DMS79 treated with DMSO at 0.1 percent for 48 hours (cell line): Measurements from ENCODE around the gene AVL9.
"Not testable (repeated sequence)": the region's sequence is repeated elsewhere in the genome, so short reads cannot be mapped to it uniquely, and the experiment has no call there.

Experiments used
- DNase-seq: peaks from one replicate; lab custom pipeline; 2025; lab: John Stamatoyannopoulos, UW

Gene AVL9

DNA sequence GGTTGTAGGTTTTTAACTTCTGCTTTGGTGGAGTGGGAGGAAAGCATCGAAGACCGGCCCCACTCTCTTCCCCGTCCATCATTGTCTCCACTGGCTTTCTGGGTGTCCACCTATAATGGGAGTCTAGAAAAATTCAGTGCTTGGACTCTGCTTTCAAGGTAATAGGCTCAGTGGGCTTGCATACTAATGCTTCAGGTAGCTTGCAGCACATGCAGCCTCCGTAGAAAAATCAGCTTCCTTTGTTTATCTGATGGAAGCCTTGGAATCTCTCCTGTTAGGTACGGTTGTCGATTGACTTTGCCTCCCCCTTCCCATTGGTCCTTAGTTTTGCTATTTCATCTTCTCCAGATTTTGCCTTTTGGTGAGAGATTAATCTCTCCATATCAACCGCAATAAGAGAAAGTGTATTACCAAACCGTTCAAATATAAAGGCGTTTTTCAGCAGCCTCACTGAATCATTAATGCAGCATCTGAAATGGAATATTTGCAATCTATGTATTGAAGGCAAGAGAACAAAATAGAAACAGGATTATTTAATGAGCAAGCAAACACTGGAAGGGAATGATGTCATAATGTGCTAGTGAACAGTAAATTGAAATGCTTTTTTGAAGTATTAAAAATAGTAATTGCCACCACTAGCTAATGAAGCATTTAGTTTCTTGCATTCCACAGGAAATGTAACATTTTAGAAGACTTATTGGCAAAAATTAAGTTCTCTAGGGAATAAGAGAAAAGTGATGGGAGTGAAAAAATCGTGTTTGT lies 944 bp downstream of the AVL9 start:
- peak; percentile 69 for DNase-seq

DNA sequence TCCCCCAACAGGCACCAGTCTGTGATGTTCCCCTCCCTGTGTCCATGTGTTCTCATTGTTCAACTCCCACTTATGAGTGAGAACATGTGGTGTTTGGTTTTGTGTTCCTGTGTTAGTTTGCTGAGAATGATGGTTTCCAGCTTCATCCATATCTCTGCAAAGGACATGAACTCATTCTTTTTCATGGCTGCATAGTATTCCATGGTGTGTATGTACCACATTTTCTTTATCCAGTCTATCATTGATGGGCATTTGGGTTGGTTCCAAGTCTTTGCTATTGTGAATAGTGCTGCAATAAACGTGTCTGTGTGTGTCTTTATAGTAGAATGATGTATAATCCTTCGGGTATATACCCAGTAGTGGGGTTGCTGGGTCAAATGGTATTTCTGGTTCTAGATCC lies 4.5 kb downstream of the AVL9 start:
- DNase-seq = not testable (repeated sequence)

DNA sequence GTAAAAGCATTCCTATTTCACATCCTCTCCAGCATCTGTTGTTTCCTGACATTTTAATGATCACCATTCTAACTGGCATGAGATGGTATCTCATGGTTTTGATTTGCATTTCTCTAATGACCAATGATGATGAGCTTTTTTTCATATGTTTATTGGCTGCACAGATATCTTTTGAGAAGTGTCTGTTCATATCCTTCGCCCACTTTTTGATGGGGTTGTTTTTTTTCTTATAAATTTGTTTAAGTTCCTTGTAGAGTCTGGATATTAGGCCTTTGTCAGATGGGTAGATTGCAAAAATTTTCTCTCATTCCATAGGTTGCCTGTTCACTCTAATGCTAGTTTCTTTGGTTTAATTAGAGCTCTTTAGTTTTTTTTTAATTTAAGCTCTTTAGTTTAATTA lies 4.9 kb downstream of the AVL9 start:
- not testable (repeated sequence) for DNase-seq

DNA sequence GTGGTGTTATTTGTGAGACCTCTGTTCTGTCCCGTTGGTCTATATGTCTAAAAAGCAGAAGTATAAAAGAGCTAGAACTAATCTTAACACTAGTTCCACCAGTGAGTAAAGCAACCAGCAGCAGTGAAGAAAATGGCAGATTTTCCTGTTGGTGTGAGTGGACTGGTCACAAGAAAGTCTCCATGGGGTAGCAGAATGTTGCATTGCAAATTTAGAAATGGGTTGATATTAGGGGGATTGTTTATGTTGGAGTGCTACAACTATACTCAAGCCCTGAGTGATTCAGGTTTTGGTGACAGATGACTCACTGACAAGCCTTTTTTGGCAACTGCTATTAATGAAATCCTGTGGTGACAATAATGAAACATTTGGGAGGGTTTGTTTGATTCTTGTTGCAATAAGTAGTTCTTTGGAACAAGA lies 5.6 kb downstream of the AVL9 start:
- DNase-seq = no peak

DNA sequence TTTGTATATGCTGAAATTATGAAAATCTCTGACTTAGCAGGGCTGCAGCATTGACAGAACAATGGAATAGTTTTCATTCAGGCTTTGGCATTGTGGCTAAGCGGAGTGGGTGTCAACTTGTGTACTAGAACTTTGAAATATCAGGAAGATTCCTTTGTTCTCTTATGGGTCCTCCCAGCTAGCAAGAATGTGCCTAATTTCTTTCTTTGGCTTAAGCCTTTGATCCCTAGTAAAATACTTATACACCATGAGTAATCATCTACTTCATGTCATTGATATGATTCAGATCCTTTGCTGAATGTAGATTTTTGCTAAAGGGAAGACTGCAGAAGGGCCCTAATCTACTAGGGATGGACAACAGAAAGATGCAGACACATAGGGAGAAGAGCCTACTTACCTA lies 6.2 kb downstream of the AVL9 start:
- DNase-seq = no peak

DNA sequence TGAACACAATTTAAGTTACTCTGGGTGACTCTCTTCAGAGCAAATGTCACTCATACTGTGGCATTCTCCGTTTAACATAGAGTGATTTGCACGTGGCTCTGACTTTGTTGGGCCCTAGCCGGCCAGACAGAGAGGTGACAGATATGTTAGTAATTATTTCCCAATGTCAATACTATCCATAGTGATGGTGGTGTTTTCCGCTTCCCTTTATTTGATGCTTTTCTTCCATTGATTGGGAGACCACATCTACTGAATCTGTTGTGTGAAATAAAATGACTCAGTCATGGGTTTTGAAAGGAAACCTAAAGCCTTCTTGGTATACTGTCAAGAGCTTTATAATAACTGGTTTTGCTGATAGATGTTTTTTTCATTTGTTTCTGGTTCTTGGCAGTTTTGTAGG lies 7.4 kb downstream of the AVL9 start:
- no peak for DNase-seq

DNA sequence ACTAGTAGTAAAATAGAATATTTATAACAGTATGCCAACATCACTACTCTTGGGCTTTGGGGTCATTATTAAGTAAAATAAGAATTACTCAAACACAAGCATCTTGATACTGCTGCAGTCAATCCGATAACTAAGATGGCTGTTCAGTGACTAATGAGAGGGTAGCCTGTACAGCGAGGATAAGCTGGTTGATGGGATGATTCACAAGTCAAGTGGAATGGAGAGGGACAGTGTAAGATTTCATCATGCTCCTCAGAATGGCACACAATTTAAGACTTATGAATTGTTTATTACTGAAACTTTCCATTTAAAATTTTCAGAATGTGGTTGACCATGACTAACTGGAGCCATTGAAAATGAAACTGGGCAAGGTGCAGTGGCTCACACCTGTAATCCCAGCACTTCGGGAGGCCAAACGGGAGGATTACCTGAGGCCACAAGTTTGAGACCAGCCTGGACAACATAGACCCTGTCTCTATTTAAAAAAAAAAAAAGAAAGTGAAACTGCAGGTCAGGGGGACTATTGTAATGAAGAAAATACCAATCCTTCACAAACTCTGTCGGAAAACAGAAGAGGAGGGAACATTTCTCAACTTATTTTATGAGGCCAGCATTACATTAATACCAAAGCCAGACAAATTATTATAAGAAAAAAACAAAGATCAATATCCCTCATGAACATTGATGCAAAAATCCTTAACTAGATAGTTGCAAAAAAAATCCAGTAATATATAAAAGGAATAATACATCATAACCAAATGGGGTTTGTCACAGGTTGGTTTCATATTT lies 11.2 kb downstream of the AVL9 start:
- DNase-seq = no peak

DNA sequence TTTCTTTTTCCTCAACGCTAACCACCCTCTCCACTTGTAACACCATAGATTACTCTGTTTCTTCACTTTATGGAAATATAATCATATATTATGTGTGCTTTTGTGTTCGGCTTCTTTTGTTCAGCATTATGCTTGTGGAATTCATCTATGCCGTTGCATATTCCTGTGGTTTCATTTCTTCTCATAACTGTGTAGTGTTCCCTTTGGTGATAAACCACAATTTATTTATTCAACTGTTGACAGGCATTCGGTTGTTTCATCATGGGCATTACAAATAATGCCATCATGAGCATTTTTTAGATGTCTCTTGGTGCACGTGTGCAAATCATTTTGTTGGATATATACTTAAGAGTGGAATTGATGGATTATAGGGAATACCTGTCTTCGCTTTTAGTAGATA lies 12.1 kb downstream of the AVL9 start:
- DNase-seq = no peak

DNA sequence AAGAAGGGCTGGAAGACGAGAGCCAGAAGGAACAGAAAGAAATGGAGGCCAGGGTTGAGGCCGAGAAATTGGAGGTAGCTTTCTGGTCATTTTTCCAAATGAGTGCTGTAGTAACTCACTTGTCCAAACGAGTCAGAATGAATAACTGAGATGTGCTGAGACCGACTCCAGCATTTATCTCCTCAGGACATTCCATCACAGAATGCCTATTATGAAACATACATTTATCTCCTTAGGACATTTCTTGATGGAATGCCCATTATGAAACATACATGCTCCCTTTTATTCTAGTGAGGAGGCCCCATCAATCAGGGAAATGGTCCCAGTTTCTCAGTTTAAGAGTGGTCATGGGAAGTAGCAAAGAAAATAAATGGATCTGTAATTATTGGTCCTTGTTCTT lies 16.5 kb downstream of the AVL9 start:
- DNase-seq = no peak

DNA sequence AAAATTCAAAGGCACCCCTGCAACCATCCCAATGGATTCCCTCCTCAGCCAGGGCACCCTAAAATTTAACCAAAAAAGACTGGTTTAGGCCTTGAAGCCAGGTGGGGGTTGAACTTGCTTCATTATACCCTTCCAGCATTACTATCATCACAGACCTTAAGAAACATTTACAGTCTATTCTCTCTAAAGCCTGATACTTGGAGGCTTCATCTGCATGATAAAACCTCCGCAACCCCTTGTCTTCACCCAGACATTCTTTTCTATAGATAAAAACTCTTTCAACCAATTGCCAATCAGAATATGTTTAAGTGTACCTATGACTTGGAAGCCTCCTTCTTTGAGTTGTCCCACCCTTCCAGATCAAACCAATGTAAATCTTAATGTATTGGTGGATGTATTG lies 17.9 kb downstream of the AVL9 start:
- no peak for DNase-seq

DNA sequence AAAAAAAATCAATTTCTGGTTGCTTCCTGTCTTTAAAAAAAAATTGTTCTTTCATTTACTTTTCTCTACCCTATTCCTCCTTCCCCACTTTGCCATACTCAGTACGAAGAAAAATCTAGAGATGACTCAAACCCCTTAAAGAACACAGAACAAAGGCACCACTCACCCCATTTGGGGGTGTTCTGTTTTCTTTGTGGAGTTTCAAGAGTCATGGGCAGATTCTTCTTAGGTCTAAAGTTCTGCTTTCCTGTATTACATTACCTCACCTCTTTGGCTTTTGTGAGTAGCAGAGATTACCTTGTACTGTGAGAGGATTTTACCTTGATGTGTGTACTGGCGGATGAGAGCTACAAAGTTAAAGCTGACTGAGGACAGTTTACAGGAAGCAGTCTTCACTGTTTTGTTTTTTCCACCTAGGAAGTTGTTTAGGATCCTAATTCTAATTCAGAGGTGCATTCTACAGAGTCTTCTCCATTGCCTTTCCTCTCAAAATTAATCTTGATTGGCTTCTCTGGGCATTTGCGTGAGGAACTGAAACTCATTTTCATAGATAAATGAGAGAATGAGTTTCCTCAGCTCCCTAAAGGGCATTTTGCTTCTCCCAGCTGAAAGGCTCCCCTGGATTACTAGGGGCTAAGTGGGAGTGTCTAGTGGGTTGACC lies 20.7 kb downstream of the AVL9 start:
- no peak for DNase-seq

DNA sequence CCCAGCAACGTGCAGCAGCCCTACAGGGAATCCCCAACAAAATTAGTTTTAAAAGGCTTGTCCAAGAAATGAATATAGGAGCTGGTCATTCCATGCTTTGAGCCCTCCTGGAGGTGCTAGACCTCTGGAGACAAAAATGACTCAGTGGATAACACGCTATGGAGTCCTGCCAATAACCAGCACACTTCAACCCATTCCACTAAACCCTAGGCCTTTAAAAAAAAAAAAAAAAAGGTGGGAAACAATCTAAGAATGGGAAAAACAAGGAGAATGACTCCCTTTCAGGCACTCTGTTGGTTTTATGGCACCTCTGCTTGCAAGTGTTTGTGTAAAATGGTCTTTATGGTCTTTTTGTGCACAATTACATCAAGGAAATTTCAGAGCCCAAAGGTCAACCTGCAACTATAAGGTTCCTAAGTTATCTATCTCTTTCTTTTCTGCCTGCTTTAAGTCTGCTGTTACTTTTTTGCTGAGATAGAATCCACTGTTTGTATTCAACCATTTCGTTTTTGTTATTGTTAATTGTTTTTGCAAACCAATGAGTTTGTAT lies 21.3 kb downstream of the AVL9 start:
- no peak for DNase-seq

DNA sequence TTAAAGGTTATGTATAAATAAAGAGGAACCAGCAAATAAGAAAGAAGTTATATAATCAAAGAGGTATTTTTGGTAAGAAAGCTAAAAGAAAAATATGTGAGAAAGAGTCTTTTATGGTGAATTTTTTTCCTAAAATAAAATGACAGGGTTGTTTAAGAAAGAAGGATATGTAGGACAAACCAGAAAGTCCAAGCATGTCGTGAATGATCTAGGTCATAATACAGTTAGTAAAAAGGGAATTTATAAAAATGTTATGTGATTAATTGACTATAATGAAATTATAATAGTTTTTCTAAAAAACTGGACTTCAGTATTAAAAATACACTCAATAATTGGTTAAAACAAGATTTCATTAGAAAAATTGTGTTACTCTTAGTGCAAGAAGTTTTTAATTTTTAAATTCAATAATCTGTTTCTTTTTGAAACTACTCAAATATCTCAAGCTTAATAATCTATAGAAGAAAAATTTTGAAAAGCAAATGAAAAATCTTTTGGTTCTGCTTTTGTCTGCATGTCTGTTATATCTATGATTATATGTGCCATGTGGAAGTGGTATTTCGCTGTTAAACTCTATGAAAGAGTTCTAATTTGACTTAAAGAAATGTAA lies 23.3 kb downstream of the AVL9 start:
- DNase-seq = no peak

DNA sequence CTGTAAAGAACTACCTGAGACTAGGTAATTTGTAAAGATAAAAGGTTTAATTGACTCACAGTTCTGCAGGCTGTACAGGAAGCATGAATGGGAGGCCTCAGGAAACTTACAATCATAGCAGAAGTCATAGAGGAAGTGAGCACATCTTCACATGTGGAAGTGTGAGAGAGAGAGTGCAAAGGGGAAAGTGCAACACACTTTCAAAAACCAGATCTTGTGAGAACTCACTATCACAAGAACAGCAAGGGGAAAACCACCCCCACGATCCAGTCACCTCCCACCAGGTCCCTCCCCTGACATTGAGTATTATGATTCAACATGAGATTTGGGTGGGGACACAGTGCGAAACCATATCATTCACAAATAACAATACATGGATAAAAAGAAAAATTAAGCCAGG lies 24.5 kb downstream of the AVL9 start:
- no peak for DNase-seq

DNA sequence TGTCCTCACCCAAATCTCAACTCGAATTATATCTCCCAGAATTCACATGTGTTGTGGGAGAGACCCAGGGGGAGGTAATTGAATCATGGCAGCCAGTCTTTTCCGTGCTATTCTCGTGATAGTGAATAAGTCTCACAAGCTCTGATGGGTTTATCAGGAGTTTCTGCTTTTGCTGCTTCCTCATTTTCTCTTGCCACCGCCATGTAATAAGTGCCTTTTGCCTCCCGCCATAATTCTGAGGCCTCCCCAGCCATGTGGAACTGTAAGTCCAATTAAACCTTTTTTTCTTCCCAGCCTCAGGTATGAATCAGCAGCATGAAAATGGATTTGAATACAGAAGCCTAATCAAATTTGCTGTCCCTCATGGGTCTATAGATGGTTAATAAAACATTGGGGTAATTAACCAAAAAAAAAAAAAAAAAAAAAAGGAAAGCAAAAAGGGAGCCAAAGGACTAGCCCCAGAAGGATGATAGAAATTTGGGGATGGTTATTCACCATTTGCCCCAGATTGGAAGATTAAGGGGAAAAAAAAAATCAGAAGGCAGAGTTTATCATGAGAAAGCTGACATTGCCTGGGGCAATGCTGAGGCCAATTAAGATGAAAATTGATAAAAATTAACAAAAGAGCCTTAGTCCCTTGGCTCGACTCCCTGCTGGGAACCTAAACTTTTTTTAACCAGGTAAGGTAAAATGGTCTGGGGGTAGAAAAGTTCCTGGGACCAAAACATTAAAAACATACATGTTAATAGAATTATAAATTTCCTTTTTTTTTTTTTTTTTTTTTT lies 27.6 kb downstream of the AVL9 start:
- no peak for DNase-seq

DNA sequence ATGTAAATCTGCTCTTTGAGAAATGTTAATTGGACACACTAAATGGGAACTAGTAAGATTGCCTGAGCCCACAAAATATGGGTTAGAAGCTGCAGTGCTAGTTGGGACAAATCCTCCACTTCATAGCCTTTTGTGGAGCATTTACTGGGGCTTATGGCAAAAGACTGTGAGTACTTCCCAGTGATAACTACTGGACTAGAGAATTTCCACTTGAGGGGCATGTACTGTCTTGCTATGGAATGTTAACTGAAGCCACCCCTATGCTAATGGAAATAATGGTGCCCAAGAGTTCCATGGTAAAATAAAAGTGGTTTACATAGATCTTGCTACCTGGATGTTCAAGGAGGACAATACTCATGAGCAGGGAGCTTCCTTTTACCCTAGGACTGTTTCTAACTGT lies 29.3 kb downstream of the AVL9 start:
- no peak for DNase-seq

DNA sequence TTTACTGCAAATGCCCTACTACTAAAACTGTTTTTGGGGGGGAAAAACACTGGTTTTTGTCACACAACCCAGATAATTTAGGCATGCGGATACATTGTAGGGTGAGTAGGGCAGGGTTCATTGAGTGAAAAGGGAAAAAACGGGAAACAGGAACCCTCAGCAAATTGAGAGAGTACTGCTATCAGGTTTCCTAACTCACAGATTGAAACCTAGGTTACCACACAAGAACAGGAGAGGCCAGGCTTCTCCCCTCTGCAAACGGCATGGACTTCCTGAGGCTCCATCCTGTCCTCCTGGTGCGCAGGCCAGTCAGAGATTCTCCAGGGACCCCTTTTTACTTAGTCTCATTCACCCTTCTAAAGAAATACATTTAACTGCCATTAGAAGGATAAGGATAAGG lies 30.6 kb downstream of the AVL9 start:
- DNase-seq = no peak

DNA sequence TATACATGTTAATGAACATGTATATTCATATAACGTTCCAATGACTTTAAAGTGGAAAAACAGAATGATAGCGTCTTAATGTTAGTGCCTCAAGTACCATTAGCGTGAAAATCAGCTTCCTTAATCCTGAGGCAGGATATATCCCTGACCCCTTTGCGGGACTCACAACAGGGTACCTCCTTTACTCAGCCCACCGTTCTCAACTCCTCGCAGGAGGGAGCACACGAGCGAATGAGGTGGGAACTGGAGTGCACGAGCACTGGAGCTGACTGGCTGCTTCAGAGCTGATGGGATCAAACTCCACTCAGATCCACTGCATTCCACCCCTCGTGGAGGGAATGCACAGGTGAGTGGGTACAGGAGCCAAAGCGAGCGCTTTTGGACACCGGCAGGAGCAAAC lies 36.1 kb downstream of the AVL9 start:
- DNase-seq = no peak

DNA sequence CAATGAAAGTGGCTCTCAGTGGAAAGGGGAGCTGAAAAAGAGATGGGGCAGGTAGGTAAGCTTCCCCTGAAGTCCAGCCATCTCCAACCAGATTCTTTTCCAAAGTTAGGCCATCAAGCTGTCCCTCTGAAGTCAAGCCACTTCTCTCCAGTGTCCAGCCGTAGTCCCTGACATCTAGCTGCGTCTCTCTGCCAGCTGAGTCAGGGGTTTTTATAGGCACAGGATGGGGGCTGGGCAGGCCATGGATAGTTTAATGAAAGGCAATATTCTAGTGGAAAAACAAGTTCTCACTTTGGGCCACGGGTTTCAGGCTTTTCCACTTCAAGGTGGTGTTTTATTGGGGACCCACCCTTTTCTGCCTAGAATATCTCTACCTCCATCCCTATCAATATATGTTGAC lies 36.8 kb downstream of the AVL9 start:
- no peak for DNase-seq

DNA sequence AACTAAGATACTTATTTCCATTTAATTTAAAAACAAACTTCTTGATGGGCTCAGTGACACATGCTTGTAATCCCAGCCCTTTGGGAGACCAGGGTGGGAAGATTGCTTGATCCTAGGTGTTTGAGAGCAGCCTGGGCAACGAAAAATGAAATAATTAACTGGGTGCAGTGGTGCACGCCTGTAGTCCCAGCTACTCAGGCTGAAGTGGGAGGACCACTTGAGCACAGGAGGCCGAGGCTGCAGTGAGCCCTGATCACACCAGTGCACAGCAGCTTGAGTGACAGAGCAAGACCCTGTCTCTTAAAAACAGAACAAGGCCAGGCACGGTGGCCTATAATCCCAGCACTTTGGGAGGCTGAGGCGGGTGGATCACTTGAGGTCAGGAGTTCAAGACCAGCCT lies 37.4 kb downstream of the AVL9 start:
- DNase-seq = peak; percentile 57

DNA sequence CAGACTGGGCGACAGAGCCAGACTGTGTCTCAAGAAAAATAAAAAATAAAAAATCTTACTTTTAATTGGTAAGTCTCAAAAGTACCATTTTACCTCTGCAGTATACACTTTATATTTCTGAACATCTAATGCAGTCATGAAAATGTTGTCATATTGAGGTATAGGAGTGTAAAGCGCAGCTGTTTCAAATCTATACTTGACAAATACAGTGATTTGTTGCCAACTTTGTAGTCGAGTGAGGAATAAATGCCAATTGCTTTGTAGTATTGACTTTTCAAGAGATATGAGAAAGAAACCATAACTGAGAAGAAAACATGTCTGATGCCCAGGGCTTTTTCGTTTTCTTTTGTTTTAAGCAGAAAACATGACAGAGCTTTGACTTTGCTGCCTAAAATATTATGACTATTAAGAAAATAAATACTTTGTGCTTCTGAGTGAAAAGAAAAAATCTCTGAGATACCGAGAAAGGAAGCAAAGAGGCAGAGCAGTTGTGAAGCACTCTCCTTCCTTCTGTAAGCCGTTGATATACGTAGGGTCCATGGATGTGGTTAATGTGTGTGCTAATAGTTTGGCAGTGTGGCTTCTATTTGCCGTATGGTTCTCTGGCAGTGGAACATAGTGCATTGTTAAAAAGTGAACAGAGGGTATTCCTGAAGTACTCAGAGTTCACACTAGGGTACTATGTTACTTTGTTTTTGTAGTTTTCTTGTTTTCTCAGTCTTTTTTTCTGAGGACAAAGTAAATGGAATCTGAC lies 38.2 kb downstream of the AVL9 start:
- no peak for DNase-seq
